Fibroblast of skin of left quadriceps (primary cell): Measurements from ENCODE around the gene FTH1.
"Not testable (repeated sequence)": the region's sequence is repeated elsewhere in the genome, so short reads cannot be mapped to it uniquely, and the experiment has no call there.

Experiments
- DNase-seq, 2 experiments: peaks; one replicate each; pipeline ENCODE4 v3.0.0-alpha.2; 2013; ENCODE audit warnings: low read depth in 2 of 2

The FTH1 gene

GRCh38 chr11:61978703-61979661 lies 11.5 kb upstream of the FTH1 start:
- DNase-seq = no peak

DNA sequence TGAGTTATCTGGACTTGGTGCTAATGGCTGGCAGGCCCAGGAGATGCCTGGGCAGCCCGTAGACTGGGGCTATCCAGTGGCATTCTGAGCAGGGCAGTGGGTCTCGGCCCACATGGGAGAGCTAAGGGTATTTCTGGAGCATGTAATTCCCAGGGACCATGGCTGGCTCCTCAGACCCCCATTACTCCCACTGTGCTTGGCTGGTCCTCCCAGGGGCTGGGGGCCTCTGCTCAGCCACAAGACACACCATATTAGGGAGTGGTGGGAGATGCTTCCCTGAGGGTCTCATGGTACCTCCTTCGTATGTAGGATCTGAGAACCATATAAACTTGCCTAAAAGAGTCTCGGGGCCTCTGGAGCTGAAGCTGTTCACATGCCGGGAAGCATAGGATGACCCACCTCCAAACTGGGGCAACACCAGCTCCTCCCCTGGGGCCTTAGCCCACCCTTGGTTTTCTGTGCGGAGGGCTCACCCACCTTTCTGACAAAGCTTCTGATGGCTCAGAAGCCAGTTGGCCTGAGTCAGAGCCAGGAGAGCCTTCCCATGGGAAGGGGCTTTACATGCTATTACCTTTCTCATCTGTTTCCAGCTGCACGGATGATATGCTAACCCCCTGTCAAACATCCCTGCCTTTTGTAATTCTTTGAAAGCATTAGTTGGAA lies 9.5 kb upstream of the FTH1 start:
- DNase-seq = no peak

- no peak for DNase-seq
Measured at GRCh38 chr11:61976420-61976800, 9.0 kb upstream of the FTH1 start.

- DNase-seq = no peak
Measured at GRCh38 chr11:61975638-61976419, 8.4 kb upstream of the FTH1 start.

DNA sequence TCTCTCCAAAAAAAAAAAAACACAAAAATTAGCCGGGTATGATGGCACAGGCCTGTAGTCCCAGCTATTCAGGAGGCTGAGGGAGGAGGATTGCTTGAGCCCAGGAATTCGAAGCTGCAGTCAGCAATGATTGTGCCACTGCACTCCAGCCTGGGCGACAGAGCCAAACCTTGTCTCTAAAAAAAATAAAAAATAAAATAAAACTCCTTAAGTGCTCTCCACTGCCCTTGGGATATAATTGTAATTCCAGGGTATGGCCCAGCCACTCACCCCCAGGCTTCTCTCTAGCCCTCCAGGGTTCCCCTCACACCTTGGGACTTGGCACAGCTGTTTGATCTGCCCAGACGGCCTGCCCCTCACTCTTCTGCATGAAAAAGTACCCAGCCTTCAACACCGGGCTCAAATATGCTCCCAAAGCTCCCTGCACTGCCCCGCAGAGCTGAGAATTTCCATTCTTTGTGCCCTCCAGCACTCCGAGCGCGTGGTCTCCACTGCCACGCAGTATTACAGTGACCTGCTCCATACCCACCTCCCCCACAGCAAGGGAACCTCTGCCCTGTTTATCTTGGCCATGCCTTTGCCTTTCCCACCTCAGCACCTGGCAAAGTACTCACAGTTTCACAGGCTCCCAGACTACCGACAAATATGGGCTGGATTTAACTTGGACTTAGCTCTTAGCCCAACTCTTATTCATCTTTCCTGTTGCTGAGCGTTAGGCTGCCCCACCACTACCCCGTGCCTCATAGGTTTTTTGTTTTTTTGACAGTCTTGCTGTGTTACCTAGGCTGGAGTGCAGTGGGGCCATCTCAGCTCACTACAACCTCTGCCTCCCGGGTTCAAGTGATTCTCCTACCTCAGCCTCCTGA lies 7.6 kb upstream of the FTH1 start:
- DNase-seq = no peak

GRCh38 chr11:61973476-61974162 lies 6.2 kb upstream of the FTH1 start:
- no peak for DNase-seq

DNA sequence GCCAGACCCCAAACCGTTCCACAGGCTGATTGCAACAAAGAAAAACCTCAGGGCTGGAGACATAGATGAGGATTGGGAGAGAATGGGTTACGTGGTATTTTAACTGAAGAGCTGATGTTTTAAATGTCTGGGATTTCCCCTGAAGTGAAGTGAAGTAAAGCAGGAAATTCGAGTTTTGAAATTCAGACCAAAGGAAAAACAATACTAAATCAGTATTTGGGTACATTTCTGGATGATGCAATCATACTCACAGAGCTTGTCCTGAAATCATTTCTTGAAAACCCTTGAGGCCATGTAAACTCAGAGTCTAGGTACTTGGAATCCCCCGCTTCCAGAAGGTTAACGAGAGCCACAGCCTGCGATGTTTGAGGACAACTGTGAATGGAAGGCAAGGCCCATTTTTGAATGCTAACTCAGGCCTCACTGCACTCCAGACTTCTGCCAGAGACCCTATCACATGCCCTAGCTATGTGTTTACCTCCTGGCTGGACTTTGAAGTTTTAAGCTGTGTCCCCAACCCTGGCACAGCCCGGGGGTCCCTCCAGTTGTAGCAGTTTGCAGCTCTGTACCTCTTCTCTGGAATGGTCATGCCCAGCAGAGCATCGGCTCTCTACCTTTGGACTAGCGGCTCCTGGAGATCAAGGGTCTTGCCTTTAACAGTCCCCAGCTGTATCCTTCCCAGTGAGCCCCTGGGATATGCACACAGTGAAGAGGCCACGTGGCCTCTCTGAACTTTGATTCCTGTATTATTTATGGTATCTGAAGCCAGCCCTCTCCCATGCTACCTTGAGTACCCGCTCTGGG lies 5.4 kb upstream of the FTH1 start:
- peak; percentile 92 for DNase-seq

GRCh38 chr11:61972112-61972671 lies 4.8 kb upstream of the FTH1 start:
- DNase-seq = no peak

- DNase-seq = peak; percentile 98
Measured at GRCh38 chr11:61971248-61972111, 4.0 kb upstream of the FTH1 start.

DNA sequence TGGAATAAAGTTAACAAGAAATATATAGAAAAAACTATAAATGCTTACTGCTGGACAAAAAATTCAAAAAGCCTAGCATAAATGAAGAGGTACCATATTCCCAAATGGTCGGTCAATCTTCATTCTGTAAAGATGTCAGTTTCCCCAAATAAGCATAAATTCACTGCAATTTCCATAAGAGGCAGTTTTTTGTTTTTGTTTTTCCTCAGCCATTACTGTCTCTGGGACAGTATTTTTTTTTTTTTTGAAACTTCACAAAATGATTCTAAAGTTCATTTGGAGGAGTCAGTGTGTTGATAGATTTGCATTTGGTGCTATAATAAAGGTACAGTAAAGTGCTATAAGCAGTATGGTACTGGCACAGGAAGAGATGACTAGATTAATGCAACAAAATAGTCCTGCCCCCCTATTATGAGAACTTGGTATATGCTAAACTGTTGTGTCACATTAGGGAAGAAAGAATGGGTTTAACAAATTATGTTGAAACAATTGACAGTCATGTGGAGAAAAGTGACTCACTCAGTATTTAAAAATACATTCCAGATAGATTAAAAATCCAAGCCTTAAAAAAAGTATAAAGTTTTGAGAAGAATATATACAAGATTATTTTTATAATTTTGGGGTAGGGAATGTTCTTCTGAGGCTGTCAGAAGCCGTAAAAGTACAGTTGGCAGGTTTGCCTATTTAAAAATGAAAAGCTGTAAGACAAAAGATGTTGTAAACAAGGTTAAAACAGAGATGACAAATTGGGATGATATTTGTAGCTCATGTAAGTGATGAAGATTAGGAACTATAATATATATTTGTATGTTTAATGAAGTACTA lies 2.6 kb upstream of the FTH1 start:
- DNase-seq = peak; percentile 83 to 84

- DNase-seq = no peak
Measured at GRCh38 chr11:61969391-61969758, 1.9 kb upstream of the FTH1 start.

- no peak for DNase-seq
Measured at GRCh38 chr11:61968758-61969390, 1.4 kb upstream of the FTH1 start.

DNA sequence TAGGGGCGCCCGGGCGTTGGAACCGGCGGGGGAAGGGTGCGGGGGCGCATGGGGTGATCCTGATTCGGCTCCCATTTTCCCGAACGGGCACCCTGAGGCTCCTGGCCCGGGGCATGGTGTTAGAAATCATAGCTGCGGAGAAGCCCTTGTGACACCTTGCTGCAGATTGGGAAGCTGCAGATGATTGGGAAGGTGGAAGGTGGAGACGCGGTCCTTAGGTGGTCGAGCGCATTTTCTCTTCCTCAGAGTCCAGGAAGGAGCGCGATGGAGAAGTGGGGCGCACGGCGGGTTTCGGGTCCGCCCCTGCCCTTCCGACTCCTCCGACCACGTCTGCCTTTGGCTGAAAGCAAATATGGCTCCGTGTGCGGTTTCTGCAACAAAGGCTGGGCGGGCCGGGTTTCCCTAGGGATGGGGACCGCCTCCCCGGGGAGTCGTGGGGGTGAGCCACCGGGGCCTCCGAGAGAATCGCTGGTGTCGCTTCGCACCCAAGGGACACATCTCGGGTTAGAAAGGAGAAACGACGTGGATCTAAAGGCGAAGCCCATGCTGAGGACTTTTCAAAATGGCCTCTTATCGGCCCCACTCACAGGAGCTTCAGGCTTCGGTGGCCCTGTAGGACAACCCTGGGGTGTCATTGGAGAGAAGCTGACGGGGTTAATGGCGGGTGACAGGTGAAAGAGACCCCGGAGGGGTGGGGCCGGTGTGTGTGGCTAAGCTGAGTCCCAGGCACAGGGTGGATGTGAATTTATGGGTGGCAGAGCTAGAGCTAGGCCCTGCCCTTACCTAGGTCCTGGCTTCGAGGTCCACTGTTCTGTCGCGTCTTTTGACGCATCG lies 707 bp upstream of the FTH1 start:
- DNase-seq = no peak

DNA sequence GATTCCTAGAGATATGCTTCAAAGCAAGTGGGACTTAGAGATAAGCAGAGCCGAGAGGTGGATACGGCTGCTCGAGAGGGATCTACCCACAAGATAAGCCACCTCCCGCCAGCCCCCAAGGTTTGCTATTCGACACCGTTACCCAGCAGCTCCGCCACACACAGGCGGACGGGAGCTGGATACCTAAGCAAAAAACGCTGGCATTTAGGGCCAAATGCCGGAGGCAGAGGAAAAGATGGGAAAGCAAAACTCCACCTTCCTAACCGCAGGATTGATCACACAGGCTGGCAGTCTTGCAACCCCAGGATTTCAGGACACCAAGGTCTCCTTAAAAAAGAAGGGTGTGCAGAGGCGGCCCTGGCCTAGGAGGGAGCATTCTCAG lies 709 bp downstream of the FTH1 start:
- DNase-seq = no peak

DNA sequence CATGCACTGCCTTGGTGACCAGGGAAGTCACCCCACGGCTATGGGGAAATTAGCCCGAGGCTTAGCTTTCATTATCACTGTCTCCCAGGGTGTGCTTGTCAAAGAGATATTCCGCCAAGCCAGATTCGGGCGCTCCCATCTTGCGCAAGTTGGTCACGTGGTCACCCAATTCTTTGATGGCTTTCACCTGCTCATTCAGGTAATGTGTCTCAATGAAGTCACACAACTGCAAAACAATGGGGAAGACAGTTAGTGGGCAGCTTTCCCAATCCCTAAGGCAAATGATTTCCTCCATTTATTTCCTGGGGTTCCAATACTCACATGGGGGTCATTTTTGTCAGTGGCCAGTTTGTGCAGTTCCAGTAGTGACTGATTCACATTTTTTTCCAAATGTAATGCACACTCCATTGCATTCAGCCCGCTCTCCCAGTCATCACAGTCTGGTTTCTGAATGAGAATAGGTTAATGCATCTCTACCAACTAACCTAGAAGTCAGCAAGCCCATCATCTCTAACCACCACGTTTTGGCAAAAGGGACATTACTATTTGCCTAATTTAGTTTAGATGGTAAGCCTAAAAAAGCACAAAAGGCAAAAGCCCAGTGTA lies 2.7 kb downstream of the FTH1 start:
- DNase-seq = not testable (repeated sequence)

DNA sequence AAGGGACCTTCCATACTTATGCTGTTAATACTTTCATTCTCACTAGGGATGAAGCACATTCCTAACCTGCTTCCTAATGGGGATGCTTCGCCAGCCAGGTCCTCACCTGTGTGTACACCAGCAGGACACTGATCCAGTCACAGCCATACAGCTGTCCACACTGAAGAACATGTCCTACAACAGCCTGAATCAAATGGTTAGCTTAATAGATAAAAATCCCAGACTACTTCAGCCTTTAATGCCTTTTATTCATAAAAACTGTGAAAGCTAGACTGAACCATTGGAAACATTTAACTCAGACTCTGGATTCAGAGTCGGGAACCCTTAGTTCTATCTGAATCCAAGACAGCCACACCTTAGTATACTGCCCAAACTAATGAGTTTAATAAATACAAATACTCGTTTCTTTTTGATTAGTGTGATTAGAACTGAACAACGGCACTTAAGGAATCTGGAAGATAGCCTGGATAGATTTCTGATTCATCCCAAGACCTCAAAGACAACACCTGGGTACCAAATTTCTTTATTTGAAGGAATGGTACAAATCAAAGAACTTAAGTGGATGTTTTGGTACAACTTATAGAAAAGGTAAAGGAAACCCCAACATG lies 3.3 kb downstream of the FTH1 start:
- DNase-seq = no peak
